ENCODE measurements around the gene KLHL11.
"Not testable (repeated sequence)": the region's sequence is repeated elsewhere in the genome, so short reads cannot be mapped to it uniquely, and the experiment has no call there.

The KLHL11 gene

GRCh38 chr17:41836550-41837196 lies 28.6 kb downstream of the KLHL11 start:
- DNase-seq (ENCODE audit: low spot score), result no peak

- DNase-seq (ENCODE audit: low spot score), result peak; percentile 43
Observed at GRCh38 chr17:41835800-41836549, 29.2 kb downstream of the KLHL11 start, which contains the start of gene NT5C3B. Gene NT5C3B (minus strand): TSS chr17:41836232. CDS start chr17:41836193, 39 bp downstream.

- DNase-seq (ENCODE audit: low spot score), result peak; percentile 39
Observed at GRCh38 chr17:41835214-41835799, 29.9 kb downstream of the KLHL11 start.

- not testable (repeated sequence) for DNase-seq (ENCODE audit: low spot score)
Observed at GRCh38 chr17:41829961-41830360, 35.3 kb downstream of the KLHL11 start.

- DNase-seq (ENCODE audit: low spot score), result no peak
Observed at GRCh38 chr17:41825175-41825845, 39.9 kb downstream of the KLHL11 start.

- DNase-seq (ENCODE audit: low spot score), result no peak
Observed at GRCh38 chr17:41824086-41824485, 41.1 kb downstream of the KLHL11 start.

- DNase-seq (ENCODE audit: low spot score), result no peak
Observed at GRCh38 chr17:41823580-41823979, 41.6 kb downstream of the KLHL11 start.

- no peak for DNase-seq (ENCODE audit: low spot score)
Observed at GRCh38 chr17:41823141-41823524, 42.1 kb downstream of the KLHL11 start.

- DNase-seq (ENCODE audit: low spot score), result no peak
Observed at GRCh38 chr17:41822216-41823140, 42.7 kb downstream of the KLHL11 start.

- no peak for DNase-seq (ENCODE audit: low spot score)
Observed at GRCh38 chr17:41821776-41822175, 43.4 kb downstream of the KLHL11 start.

- DNase-seq (ENCODE audit: low spot score), result no peak
Observed at GRCh38 chr17:41818024-41818423, 47.2 kb downstream of the KLHL11 start.

GRCh38 chr17:41816637-41817320 lies 48.4 kb downstream of the KLHL11 start:
- DNase-seq (ENCODE audit: low spot score), result no peak

- no peak for DNase-seq (ENCODE audit: low spot score)
Observed at GRCh38 chr17:41814195-41814594, 51.0 kb downstream of the KLHL11 start.

- no peak for DNase-seq (ENCODE audit: low spot score)
Observed at GRCh38 chr17:41813699-41814124, 51.5 kb downstream of the KLHL11 start.

GRCh38 chr17:41813152-41813680 lies 52.0 kb downstream of the KLHL11 start:
- DNase-seq (ENCODE audit: low spot score), result no peak

- peak; percentile 88 for DNase-seq (ENCODE audit: low spot score)
Observed at GRCh38 chr17:41812381-41813151, 52.7 kb downstream of the KLHL11 start, which contains the start of gene FKBP10. Gene FKBP10 (plus strand): TSS chr17:41813004. CDS start chr17:41813035, 31 bp downstream.

- peak; percentile 76 for DNase-seq (ENCODE audit: low spot score)
Observed at GRCh38 chr17:41811549-41812380, 53.5 kb downstream of the KLHL11 start, which contains the start of gene P3H4. Gene P3H4 (minus strand): TSS chr17:41811949. CDS start chr17:41811915, 34 bp downstream.

All from cerebellar cortex (tissue), 1 donor.